ENCODE data around the gene RABEPK.

GRCh38 chr9:125261501-125262293 lies 61.4 kb downstream of the RABEPK start, which contains the start of gene GAPVD1:
- TF ChIP-seq POLR2AphosphoS5 (IDR thresholded peaks at IDR 0.05; ENCODE audit: borderline replicate concordance, low read depth, low read length): peak; percentile 76
- no peak for TF ChIP-seq EZH2 (IDR thresholded peaks at IDR 0.05)
- TF ChIP-seq FOXP2 (optimal IDR thresholded peaks at IDR 0.05; ENCODE audit: control extremely low read depth, extremely low read length, insufficient read depth): no peak

All from SK-N-MC (cell line).